ENCODE data around the gene PTPRK. TPM values are rescaled to one million over a fixed set of nuclear protein-coding genes. Genes with fewer than 3 reads are reported as not detected.
"Not testable (repeated sequence)": the region's sequence is repeated elsewhere in the genome, so short reads cannot be mapped to it uniquely, and the experiment has no call there.

PTPRK gene
- total RNA-seq, 2 donors from 2014 or later = 23.7 to 30.2 TPM

DNA sequence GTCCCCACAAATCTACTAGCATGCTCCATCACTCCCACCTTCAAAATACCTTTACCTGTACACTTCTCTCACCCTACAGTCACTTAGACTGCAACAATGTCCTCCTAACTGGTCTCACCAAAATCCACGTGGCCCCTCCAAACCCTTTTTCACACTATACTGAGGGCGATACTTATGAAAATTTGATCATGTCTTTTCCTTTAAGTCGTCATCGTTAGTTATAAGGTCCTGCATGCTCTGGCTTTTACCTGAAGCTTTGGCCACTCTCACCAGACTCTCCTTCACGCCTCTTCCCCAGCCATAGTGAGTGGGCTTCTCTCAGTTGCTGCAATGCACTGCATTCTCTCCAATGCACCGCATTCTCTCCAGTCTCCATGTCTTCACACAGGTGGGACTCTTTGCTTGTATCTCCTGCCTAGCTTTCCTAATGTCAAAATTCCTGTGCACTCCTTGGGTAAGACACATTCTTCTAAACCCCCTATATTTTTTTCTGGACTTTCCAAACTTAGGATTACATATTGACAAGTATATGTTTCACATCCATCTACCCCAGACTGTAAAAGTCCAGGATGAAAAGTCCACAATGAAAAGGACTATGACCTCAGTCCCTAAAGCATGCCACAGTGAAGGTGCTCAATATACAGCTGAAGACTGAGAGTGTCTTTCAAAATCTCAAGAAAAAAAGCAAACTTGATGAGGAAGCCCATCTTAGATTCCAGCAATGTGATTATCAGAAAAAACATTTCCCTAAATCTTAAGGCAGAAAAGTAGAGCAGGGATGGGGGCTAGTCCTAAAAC is 24.7 kb downstream of the PTPRK start:
- no peak for DNase-seq (ENCODE audit: low spot score)
- intact Hi-C loops (cut with DNase I) = no loop called here

DNA sequence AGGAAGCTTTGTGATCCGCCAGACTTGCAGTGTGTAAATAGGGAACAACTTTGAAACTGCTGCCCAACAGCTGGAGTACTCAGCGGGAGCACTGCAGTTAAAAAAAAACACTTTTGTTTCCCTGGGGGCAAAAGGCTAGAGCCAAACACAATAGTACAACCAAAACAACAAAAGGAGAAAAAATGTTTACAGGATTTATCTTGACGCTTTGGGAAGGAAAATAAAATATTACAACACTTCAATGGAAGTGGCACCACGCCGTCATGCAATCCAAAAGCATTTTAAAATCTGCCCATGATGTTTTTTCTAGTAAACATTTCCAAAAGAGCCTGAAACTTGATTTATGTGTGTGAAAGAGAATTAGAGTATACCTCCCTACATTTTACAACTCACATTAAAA is 26.0 kb downstream of the PTPRK start:
- intact Hi-C loops (cut with DNase I) = no loop called here
- DNase-seq (ENCODE audit: low spot score) = no peak

DNA sequence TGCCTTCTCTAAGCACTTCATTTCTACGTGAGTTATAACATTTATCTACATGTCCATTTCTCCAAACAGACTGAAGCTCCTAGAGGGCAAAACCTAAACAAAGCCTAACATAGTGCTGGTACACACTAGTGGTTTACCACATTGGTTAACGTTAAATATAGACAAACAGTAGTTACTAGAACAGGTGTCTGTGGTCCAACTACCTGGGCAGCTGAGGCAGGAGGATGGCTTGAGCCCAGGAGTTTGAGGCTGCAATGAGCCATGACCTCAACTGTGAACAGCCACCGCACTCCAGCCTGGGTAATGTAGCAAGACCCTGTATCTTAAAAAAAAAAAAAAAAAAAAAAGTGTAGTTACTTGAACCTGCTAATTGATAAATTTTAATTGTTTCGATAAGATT is 26.5 kb downstream of the PTPRK start:
- DNase-seq (ENCODE audit: low spot score) = no peak

DNA sequence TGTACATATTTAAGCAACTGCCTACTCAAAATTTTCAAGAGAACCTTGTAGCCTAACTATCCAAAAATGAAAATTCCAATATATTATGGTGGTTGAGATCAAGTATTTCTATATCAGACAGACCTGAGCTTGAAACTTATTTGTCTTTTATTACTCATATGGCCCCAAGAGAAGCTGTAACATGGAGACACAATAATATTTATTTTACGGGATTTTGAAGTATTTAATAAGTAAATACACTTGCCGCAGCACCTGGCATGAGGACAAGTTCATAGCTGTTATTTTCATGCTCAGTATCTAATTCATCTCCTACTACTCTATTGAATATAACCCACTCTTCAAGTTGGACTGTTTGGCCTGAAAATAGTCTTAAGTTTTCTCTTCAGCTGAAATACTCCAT is 28.0 kb downstream of the PTPRK start:
- no peak for DNase-seq (ENCODE audit: low spot score)
- intact Hi-C loops (cut with DNase I) = no loop called here

More for the DNA sequence above, 26.5 kb downstream of the PTPRK start:
- intact Hi-C loops (cut with DNase I) = no loop called here

DNA sequence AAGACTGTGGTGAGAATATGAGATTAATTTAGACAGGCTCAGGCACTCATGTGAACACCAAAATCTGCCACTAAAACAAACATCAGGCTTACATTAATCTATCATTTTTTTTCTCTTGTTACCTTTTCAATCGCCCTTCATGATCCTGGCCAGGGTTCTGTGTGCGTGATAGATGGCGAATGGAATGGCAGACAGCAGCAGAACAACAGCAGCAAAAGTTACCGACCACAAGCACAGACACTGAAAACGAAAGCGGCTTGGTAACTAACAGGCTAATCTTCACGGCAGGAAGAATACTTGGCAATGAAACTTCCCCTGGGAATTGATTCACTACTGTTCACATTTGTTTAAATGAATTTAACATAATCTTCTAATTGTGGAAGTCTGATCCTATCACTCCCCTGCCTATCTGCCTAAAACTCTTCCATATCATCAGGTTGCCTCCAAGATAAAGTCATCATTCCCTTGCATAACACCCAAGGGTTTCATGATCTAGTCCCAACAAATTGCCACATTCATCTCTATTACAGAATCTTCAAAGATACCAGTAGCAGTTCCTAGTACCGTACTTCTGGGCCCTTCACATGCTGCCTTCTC is 28.7 kb downstream of the PTPRK start:
- intact Hi-C loops (cut with DNase I) = no loop called here
- DNase-seq (ENCODE audit: low spot score) = no peak

DNA sequence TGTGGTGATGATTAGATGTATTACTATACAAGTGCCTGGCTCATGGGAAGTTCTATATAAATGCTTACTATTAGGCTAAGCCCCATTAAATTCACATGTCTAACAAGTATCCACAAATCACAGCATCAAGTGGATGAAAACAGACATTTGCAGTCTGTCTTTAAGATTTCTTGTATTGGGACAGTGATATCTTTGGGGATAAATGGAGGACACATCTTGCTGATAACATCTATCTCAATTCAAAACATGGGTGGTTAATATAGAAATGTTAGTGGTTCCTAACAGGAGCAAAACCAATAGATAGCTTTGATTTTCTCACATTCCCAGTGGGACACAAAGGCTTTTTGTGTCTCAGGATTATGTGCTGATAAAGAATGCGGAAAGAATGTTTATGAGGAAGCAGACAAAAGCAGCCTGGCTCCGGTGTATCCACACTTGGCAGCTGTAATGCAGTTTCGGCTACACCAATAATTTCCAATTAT is 29.3 kb downstream of the PTPRK start:
- intact Hi-C loops (cut with DNase I) = no loop called here
- no peak for DNase-seq (ENCODE audit: low spot score)

DNA sequence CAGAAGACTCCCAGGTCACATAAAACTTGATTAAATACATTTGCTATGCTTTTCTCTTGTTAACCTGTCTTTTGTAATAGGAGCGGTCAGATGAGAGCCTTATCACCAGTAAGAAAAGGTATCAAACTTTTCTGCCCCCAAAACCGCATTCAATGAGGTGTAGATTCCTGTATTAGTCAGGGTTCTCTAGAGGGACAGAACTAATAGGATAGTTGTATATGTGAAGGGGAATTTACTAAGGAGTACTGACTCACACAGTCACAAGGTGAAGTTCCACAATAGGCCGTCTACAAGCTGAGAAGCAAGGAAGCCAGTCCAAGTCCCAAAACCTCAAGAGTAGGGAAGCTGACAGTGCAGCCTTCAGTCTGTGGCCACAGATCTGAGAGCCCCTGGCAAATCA is 32.7 kb downstream of the PTPRK start:
- DNase-seq (ENCODE audit: low spot score) = no peak
- intact Hi-C loops (cut with DNase I) = no loop called here

DNA sequence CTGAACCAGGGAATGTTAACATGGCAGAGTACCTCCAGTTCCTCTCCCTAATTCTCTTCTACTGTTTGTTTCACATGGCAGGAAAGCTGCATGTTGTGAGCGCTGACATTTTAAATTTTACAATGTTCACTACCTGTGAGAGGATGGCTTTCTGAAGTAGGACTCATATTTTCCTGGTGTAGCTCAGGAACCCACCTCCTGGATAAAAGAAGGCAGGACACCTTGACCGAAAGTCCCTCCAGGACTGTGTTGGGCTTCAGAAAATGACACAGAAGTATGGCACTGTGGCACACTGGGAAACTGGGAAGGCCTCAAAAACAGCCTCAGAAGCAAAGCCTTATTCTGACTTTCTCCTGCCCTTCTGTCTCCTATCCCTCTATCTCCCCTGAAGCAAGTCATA is 33.3 kb downstream of the PTPRK start:
- DNase-seq (ENCODE audit: low spot score) = no peak
- intact Hi-C loops (cut with DNase I) = no loop called here

DNA sequence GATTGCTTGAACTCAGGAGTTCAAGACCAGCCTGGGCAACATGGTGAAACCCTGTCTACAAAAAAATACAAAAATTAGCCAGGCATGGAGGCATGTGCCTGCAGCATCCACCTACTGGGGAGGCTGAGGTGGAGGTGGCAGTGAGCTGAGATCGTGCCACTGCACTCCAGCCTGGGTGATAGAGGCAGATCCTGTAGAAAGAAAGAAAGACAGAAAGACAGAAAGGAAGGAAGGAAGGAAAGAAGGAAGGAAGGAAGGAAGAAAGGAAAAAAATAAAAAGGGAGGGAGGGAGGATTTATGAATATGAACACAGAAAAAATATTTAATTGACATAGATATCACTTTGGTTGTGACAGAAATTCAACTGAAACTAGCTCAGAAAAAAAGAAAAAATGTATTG is 33.8 kb downstream of the PTPRK start:
- intact Hi-C loops (cut with DNase I); DNase-seq (ENCODE audit: low spot score): not testable (repeated sequence)

DNA sequence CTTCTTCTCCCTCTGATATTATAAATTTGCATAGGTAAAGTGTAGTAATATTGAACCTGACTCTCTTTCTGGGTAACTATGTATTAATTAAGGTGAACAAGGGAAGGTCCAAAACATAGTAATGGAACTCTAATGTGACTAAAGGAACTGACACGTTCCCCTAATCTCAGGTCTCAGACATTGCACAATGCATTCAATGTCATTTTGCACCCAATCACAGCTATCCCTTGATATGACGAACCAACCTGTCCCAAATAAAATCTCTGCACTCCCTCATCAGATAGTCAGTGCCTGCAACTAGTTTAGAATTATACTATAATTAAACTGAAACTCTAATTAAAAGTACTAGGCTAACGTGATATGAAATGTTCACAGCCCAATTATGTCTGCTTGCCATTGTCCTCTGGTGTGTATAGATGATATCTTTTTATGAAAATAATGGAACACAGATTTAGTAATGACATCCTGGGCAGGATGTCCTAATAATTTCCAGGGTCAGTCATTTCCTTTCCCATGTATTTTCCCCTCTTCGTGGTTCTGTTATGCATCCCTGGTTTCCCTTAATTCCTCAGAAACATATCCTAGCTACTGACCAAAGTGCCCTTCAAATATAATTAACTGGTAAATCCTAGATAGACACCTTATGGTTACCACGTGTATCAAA is 36.8 kb downstream of the PTPRK start:
- no peak for DNase-seq (ENCODE audit: low spot score)
- intact Hi-C loops (cut with DNase I) = no loop called here

DNA sequence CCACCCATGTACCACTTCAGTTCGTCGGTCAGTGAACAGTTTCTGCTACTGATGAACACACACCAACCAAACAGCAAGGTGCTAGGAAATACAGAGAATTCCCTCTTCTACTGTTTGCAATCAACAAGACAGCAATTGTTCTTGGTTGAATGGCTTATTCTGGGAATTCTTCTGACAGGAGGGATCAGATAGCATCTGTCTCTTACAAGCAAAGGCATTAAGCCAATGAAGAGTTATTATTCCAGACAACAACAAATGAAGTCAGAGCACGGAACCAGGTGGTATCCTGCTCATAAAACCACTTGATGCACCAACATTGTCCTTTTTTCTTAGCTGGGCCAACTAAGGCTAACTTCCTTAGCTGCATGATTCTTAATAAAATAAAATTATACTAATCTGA is 37.8 kb downstream of the PTPRK start:
- DNase-seq (ENCODE audit: low spot score) = no peak
- intact Hi-C loops (cut with DNase I) = no loop called here

DNA sequence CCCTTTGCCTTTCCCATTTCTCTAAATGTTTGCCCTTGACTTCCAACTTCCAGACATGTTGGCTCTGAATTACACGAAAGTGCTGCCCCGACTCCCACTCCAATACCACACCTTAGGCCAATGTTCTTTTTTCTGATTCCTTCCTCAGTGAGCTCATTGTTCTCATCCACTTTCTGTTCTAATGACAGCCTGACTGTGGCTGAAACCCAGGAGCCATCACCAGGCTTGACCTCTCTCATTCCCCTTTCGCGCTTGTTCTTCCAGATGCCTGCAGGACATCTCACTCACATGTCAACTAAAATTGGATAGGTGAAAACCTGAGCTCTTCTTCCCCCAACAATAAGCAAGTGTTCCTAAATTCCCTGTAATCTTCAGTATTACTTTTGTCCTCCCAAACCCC is 40.4 kb downstream of the PTPRK start:
- intact Hi-C loops (cut with DNase I) = no loop called here
- DNase-seq (ENCODE audit: low spot score) = no peak

DNA sequence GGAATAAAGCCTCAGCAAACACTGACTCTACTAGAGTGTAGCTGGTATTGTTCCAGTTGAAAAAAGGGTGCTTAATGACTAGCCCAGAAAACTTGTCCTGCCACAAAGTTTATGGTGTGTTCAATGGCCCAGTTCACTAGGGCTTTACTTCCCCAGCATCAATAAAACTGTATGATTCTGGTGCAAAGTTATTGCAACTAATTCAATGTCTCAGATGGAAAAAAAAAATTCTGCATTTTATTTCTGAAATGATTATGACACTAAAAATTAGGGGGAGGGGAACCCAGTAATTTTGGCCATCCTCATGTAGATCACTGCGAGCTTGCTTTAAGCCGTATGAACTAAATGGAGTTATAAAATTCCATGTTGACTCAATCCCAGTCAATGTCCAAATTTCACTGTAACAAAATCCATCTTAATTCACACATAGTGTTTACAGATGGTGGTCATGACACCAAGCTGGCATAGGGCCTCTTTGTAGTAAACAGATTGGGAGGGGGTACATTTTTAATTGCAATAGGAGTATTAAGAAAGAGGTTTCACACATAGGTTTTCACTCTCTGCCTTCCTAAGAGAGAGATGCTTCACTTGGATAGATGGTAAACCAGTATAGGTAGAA is 41.2 kb downstream of the PTPRK start:
- intact Hi-C loops (cut with DNase I) = no loop called here

DNA sequence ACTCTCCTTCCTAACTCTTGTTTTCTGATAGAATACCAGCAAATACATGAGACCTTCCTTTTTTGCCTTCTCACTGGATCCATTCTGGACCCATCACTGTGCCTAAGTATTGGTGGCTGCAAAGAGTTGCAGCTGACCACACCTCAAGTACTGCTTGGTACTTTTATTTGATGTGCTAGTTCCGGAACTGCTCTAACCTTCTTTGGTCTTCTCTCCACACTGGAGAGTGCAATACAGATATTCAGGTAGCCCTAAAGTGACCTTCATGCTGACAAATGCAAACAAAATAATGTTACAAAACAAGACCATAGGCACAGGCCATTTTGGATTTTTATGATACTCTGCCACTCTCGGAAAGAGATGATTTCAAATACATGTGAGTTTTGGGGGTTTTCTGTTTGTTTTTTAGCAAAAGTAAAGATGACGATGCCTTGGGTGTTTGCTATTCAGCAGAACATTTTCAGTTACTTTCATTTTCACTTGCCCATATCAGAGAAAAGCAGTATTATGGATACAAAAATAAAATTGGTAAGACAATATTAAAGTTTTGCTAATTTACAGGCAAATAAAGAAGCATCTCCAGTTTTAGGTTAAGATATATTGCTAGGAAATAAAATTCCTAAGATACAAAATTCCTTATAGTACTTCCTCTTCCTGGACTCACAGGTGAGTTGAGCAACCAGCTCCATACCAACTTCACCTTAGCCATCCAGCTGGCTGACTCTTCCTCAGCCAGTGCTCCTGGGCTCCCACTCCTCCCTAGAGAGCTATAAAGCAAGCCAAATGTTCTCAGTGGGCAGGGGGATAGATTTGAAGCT is 42.0 kb downstream of the PTPRK start:
- DNase-seq (ENCODE audit: low spot score) = no peak
- intact Hi-C loops (cut with DNase I) = no loop called here

More for the DNA sequence above, 41.2 kb downstream of the PTPRK start:
- DNase-seq (ENCODE audit: low spot score) = no peak

DNA sequence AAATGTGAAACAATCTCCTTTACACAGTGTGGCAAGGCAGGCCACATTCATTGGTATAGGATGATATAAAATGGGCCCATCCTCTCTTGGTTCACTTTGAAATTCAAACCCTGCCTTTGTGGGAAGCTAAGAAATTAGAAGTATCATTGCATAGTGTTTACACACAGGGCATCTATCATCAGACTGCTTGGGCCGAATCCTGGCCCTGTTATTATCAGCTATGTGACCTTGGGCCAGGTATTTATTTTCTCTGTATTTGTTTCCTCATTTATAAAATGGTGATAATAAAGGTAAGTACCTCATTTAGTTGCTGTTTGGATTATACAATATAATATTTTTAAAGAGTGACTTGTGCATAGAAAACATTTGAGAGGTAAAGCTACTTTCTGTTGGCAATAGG is 45.5 kb downstream of the PTPRK start:
- no peak for DNase-seq (ENCODE audit: low spot score)
- intact Hi-C loops (cut with DNase I) = no loop called here

DNA sequence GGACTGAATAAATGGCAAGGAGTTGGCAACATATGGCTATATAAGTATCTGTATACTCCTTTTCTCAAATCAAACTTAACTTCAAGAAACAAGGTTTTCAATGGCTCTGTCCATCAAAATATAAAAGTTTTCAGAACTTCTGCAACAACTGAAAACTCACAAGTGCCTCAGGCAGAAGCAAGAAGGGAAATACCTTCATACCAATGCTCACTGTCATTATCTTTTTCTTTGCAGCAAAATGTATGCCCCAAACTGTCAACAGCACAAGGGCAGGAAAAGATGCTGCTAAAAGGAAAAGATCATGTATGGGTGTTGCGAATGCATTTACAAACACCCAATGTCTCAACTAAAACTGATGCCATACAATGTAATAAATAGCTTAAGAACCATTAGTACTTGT is 45.9 kb downstream of the PTPRK start:
- intact Hi-C loops (cut with DNase I) = no loop called here
- no peak for DNase-seq (ENCODE audit: low spot score)

DNA sequence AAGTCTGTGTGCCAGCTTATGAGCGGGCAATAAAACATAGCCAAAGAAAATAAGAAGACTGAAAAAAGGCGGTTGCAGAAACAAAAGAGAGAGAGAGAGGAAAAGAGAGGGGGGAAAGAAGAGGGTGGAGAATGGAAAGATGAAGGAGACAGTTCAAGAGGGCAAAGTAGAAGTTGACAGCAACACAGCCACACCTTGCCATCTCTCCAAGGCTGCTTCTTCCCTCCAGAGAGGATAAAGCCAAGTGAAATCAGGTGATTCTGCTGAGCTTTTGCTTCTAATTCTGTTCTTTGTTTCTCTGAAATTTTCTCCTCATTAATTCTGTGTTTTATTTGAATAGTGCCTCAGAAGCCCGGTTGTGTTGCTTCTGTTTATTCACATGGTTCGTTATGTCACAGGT is 48.5 kb downstream of the PTPRK start:
- intact Hi-C loops (cut with DNase I) = no loop called here
- no peak for DNase-seq (ENCODE audit: low spot score)

DNA sequence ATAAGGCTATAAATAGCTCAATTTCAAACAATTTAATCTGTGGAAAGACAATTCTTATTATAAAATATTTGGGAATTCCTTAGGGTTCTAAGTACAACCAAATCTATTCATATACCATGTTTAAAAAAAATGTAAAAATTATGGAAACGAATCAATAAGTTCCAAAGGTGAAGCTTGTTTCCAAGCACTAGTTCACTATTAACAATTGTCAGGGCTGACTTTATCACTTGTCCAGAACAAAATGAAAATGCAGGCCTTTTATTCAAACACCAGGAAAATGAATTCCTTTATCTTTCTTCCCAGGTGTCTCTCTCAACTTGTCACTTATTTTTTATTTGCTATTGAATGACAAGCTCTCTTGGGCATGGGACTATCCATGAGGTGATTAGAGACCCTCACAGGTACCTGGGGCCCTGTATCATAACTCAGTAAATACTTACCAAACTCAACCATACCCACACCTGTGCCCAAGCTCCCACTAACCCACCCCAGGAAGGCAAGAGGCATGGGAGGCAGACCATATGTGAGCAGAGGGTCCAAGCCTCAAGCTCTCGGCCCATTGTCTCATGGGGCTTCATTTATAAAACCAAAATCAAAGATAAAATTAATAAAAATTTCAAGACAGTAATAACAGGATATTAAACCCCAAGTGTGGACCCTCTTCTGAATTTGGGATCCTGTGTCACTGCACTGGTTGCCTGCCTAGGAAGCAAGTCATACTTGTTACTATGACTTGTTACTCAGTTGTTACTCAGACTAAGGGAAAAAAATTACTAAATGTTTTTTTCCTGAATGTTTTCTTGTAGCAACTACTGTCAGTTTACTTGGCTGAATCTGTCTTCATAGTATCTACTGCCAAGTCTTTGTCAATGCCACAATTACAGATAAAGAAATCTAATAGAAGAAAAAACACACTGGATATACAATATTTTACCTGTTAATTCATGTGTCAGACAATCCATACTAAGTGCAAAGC is 54.7 kb downstream of the PTPRK start:
- intact Hi-C loops (cut with DNase I) = no loop called here
- no peak for DNase-seq (ENCODE audit: low spot score)
